HG02973 (cell line): ENCODE data around the gene MICAL2.

Experiments used
- ATAC-seq: cut with Tn5 transposase; IDR thresholded peaks from one replicate; pipeline ENCODE4 v1.9.1; 2021; ENCODE audit warnings: moderate library complexity; ENCODE audit not compliant: unreplicated experiment

MICAL2 gene

DNA sequence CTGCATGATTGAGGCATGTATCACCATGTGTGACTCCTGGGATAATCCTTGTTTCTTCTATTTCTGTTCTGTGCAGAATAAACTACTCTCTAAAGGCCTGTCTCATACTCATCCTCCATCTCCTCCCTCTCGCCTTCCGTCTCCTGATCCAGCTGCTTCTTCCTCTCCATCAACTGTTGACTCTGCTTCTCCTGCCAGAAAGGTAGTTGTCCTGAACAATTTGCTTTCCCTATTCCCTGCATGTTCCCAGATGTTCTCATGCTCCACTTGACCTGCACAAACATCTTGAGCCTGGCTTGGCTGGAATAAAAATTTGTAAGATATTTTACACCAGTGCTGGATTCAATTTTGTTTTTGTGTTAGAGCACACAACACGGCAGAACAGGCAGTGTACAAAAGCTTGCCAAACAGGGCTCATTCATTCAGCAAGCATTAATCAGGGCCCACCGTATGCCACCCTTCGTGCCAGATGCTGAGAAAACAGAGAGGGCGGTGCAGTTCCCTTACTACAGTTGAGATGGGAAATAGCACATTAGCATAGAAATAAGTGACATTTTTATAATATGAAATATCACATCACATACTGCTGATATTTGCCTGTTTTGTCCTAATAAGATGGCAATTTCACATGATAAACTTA lies 133.6 kb downstream of the MICAL2 start:
- ATAC-seq = no peak

DNA sequence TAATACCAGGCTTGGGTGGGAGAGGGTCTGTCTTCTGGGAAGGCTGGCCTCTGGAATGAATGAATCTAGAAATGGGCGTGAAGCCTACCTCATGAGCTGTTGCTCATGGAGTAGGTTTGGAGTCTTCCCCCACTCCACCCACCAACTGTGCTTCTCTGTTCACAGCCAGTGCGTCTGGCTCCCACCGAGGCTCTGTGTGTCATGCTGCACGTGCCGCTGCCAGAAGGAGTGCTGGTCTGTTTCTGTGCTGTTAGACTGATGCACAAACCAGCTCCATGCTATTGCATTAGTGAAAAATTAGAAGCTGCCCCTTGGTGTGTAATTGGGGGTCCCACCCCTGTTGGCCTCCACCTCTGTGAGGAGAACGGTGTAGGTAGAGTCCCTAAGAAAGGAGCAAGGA lies 134.7 kb downstream of the MICAL2 start:
- ATAC-seq = no peak

DNA sequence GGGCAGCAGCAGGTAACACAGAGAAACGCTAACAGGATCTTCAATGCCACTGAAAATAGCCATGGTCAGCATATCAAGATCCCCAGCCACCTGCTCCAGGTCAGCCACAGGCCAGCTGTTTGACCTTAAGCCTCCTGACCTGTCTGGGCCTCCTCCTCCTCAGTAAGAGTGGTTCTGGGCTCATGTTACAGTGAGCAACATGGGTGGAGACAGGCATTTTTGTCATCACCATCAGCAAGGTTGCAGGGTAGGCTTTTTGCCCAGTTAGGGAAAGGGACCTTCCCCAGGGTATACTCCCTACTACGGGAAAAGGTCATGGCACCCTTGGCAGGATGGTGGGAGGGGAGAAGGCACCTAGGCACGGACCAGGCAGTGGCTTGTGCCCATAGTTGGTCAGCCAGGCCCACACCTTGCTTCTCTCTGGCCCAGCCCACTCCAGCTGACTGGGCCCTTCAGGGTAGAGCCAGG lies 135.2 kb downstream of the MICAL2 start:
- ATAC-seq = no peak

DNA sequence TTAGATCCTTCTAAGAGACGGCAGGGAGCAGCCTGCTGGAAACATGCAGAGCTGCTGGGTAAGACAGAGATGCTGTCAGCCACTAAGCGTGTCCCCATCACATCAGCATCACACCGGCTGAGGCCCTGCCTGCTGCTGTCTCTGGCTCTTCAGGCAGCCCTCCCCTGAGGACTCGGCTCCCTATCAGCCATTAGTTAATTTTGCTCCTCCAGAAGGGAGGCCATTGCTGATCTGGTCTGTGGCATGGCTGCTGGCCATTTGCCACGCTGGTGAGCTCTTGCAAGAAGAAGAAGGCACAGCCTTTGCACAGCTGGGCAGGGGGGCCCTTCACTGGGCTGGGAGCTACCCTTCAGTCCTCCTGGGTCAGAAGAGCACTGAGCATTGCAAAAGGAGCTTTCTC lies 135.8 kb downstream of the MICAL2 start:
- no peak for ATAC-seq

DNA sequence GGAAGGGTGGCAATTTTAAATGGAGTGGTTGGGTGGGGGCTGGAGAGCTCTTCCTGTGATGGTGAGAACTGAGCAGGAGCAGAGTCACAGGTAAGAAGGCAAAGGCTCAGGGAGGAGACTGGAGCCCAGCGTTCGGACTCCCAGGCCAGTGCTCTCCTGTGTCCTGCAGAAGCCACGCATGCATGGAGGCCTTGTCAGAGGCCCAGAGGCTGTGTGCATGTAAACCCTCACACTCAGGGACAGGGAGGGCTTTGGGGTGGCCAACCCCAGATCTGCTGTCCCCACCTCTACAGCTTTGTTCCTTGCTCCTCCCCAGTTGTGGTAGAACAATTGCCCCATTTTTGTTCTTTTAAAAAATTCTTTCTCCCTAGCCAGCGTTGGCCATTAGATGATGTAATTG lies 136.6 kb downstream of the MICAL2 start:
- ATAC-seq = no peak

DNA sequence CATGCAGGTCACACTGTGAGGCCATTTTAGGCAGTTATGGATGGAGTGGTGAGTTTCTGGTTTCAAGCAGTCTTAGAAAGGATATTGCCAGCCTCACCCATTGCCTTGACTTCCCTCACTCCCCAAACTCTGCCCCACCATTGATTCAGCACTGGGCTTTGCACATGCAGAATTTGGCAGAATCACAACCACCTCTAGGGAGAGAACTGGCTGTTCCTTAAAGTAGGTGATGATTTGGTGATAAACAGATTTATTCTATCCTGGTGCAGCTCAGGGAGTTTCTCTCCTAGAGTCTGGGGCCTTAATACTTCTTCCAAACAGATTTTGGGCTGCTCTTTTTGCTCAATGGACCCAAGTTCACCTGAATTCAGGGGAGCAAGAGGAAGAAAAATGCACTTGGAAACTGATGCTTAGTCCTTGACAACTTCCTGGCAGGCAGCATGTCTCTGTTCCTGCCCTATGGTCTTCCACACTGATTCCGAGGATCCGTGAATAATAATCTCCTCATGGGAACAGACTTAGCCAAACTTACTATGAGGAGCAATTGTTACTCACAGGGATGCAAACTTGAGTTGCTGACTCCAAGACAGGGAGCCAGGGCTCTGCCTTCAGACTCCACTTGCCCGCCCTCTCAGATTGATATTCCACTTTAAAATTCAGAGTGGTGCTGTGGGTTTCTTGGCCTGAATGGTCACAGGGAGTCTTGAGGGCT lies 137.3 kb downstream of the MICAL2 start:
- no peak for ATAC-seq

DNA sequence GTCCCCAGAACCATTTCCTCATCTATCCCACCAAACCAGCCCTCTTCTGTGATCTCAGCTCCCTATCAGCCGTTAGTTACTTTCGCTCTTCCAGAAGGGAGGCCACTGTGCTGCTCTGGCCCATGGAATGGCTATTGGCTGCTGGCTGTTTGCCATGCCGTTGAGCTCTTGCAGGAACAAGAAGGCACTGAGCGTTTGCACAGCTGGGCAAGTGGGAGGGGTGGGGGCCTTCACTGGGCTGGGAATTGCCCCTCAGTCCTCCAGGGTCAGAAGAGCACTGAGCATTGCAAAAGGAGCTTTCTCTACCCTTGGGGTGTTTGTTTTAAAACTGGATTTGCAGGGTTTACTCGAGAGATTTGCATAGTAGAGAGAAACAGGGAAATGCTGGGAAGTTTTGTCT lies 137.9 kb downstream of the MICAL2 start:
- no peak for ATAC-seq

DNA sequence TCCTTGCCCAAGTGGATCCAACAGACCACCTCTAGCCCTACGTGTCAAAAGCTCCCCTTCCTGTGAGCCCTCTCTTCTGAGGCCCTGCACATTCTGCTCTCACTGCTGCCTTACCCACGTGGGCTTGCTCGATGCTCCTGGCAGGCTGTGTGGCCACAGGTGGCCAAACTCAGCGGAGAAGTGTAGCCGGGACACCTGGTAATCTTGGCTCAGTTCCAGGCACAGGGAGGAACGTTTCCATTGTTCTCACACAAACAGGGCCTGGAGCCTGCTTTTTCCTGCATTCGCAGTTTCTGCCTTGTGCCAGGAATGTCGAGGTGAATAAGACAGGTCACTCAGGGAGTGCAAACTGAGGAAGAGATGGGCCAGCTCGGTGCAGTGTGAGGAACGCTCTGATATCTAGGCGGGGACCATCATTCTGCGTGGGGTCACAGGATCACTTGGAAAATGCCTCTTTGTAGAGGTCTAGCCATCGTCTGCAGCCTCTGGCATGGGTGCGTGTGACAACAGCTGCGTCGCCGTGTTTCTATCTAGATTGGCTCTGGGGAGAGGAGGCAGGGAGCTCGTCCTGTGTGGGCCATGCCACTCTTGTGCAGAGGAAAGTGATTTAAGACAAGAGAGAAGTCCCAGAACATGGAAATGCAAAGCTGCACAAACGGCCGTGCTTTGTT lies 139.3 kb downstream of the MICAL2 start:
- ATAC-seq = no peak

DNA sequence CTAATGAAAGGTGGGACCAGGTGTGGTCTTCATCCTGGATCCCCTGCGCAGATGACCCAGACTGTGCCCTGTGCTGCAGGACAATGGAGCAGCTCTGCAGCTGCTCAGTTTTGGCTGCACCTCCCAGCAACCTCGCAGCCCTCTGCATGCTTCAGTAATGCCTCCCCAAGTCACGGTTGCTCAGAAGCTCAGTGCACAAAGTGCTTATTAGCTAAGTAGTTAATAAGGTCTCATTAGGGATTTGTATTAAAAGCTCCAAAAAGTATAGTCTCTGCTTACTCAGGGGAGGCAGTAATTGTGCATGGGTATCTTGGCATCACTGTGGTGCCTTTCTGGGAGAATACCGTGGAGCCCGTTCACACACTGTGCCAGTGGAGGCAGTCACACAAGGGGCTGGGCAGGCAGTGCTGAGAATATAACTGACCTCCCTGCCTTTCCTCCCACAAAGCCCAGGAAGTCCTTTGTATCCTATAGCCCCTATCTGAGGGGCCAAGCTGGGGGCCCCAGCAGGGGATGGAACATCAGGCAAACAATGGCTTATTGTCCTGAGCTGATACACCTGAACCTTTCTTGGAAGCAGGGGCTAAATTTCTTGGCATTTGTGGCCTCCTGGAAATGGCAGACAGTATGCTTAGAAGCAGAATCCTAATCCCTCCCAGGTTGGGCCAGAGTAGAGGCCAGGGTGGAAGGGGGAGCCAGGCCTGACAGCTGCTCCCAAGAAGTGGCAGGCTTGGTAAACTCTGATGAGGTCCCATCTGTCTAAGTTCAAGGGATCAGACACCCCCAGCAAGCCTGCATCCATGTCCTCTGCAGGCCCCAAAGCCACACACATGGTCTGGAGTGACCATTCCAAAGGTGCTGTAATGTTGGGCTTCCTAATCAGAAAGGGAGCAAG lies 141.5 kb downstream of the MICAL2 start:
- ATAC-seq = no peak

DNA sequence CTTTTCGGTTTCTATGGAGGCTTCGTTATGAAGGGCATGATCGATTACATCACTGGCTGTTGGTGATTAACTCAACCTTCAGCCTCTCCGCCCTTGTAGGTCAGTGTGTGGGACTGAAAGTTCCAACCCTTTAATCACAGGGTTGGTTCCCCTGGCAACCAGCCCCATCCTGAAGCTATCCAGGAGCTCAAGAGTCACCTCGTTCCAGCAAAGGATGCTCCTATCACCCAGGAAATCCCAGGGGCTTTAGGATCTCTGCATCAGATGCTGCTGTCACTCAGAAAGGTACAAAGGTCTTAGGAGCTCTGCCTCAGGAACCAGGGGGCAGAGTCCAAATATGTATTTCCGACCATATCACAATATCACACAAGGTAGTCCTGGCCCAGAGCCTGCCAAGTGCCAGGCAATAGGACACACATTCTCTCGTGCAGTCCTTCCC lies 143.5 kb downstream of the MICAL2 start:
- ATAC-seq = no peak

DNA sequence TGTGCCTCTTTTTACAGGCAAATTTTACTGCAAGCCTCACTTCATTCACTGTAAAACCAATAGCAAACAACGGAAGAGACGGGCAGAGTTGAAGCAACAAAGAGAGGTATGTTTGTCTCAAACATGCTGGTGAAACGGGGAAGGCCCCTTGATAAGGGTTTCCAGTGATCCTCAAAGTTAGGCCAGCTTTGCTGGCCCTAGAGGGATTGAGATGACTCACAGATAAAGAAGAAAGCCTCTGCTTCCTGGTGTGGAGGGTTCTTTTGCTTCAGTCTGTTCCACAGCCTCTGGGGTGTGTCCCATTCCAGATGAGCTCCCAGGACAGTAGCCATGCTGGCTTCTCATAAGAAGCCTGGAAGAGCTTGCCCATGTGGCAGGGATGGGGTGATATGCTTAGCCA lies 148.1 kb downstream of the MICAL2 start:
- ATAC-seq = no peak

DNA sequence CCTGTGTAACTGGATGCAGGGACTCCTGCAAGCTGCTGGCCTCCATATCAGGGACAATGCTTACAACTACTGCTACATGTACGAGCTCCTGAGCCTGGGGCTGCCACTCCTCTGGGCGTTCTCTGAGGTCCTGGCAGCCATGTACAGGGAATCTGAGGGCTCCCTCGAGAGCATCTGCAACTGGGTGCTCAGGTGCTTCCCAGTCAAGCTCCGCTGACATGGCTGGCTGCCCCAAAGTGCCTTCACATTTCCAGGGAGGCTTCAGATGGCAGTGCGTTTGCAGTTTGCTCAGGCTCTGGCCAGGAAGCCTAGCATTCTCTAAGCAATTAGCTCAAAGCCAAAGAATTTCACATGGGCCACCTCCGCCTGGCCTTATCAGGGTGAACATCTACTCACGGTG lies 149.6 kb downstream of the MICAL2 start:
- no peak for ATAC-seq

DNA sequence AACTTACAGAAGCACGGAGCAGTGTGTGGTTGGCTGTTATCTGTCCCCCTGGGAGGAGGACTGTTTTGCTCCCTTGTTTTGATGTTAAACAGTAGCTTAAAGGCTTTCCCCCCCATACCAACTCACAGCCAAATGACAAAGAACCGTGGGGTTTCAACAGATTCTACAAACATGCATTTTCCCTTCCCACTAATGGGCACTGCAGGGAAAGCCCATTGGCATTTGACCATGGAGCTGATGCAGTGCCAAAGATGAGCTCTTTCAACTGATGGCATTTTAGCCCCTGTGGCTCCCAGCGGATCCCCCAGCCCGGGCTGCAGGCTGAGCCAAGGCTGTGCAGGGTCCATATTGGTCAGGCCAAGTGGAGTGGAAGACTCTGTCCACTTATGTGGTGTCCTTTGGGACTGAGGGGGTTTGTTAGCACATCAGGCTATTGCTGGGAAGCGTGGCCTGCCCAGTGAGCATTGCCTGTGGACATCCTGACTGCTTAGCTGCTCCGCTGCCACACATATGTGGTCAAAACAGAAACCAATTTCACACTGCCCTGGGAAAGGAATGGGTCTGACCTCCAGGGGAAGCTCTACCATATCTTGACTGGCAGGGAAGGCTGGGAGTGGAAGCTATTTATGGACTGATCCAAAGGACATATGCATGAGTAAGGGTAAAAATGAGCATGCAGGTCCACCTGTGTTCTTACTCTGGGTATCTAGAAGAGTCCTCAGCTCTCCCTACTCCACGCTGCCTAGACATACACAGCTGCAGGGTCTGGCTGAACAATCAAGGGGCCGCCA lies 150.5 kb downstream of the MICAL2 start:
- no peak for ATAC-seq

DNA sequence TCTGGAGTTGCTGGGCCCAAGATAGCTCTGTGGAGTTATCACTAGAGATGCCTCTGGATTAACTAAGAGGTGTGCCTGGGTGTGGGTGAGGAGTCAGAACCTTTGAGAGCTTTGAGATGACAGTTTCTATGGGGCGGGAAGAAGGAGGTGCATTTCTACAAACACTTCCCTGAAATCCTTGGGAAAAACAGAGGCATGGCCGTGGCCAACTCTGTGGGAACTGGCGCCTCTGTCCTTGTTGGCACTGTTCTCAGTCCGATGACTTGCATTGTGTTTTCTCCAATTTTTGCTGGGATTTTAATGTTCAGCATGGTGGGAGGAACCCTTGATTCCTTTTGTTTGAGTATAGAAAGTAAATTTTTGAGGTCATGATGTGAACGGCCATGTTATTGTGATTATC lies 151.2 kb downstream of the MICAL2 start:
- no peak for ATAC-seq

DNA sequence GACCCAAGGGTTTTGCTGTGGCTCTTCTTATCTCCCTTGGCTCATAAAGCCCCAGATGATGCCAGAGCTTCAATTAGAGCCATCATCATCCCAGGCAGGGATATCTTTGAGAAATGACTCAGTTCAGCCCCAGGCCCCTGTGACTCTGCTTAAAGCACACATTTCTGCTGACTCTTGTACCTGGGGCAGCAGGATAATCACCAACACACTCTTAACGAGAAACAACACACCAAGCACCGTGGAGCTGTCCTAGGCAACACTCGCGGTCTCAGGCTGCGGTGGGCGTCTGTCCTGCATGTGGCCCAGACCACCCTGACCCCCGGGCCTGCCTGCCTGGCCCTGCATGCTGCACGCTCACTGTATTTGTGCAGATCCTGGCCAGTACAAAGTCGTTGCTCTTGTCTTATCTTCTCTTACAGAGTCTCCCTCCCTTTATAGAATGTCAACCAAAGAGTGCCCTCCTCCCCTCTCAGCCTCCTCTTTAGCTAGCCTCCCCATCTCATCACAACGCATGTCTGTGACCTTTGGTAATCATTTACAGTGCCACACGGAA lies 152.8 kb downstream of the MICAL2 start:
- ATAC-seq = no peak

DNA sequence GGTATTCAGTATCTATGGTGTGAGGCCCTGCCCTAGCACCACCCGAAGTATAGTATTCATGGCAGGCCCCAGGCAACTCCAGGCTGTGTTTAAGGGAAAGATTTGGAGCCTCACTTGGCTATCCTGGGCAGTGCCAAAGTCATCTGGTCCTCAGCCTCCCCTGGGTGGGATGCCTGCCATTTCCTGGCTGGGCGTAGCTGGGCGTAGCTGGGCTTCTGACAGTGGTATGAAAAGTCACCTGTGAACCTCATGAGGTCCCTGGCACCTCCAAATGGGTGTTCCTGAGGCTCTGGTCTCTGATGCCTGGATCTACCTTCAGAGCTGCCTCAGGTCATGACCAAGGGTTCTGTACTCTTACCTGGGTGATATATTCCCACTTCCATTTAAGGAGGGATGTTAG lies 154.0 kb downstream of the MICAL2 start:
- no peak for ATAC-seq

DNA sequence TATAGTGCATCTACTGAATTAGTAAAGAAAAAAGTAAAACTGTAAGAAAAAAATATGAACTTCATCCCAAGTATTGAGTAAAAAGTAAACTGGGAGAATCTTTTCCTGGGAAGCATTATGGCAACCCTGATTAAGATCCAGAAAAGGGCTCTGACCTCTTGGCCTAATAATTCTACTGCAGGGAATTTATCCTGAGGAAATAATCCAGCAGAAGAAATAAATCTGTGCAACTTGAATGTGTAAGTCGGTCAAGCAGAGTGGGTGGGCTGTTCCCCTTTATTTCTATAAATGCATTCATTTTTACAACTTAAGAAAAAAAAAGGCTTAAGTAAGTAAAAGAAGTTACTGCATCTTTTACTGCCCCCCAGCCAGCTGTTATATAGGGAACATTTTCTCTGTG lies 155.7 kb downstream of the MICAL2 start:
- ATAC-seq = no peak

DNA sequence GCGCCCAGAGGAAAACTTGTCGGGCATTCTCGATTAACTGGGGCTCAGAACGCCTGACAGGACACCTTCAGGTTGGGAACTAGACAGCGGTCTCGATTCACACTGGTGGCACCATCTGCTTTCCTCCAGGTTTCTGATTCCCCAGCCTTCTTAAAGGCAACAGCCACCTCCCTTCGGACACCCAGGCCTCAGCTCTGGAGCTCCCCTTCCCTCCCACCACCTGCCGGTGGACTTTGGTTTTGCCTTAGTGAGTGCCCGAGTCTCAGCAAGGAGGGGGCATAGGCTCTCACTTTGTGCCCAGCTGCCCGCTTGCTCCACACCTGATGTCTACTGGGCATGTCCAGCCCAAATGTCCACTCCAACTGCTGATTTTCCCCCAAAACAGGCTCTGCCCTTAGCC lies 156.6 kb downstream of the MICAL2 start:
- no peak for ATAC-seq

DNA sequence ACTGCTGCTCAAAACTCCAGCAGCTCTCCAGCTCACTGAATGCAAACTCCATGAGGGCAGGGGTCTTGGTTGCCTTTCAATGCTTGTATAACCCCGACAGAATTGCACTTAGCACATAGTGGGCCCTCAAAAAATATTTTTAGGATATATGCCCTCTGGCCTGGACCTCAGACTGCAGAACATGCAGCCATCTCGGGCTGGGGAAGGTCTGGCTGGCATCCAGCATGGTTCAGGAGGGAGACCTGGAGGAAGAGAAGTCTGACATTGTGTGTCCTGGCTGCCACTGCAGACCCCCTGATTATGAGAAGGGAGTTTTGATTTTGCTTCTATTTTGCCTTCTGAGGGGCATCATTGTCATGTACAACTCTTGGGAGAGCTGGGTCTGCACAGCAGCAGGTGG lies 157.5 kb downstream of the MICAL2 start:
- no peak for ATAC-seq

DNA sequence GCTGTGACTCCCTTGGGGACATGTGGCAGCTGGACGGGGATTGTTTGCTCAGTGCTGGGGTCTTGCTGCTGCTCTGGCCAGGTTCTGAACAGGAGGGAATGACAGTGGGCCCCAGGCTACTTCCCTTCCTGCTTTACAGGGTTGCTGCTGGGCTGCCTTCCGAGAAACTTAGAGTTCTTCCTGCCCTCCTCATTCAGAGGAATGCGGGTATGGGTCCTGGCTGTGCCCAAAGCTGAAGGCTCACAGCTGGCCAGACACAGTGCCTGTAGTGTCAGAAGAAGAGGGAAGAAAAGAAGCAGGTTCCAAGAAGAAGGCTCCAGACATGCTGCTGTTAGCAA lies 158.7 kb downstream of the MICAL2 start:
- no peak for ATAC-seq
